GM21717 (cell line): ENCODE measurements around the gene CRYZL1.

Experiments used
- ATAC-seq: cut with Tn5 transposase; IDR thresholded peaks from one replicate; pipeline ENCODE4 v1.9.1; 2021; ENCODE audit warnings: mild to moderate bottlenecking, moderate library complexity; ENCODE audit not compliant: unreplicated experiment

CRYZL1 gene

GRCh38 chr21:33567914-33568313, 73.6 kb downstream of the CRYZL1 start:
- ATAC-seq: no peak

DNA sequence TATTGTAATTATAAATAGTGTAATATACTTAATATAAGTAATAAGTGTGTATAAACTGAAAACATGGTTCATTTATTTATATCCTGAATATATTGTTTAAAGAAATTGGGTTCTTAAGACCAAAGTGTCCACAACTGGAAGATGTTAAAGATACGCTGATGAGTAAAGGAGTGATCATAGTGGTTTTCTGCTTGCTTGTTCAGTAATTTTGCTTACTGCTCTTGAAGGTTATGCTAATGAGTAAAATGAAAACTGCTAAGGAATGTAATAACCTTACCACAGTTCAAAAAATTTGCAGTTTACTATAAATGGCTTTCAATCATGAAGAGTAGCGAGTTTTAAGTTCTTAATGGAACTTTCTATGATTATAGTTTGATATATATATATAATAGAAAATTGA, 75.0 kb downstream of the CRYZL1 start:
- no peak for ATAC-seq

GRCh38 chr21:33562389-33562788, 79.2 kb downstream of the CRYZL1 start:
- no peak for ATAC-seq

DNA sequence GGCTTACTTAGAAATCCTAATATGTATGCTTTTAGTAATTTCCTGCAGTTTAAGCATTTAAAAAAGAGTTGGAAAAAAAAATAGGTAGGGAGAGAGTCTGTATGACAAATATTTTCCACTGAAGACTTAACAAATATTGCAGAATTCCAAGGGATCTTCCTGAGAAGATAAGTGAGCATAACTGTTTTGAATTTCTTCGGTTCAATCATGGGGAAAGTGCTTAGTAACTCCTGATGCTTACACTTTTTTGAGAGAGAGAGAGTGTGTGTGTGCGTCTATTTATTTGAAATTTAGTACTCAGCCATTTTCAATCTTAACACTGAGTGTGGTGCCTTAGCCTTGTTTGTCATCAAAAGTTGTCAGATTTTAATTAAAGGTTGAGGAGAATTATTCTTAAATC, 80.2 kb downstream of the CRYZL1 start:
- no peak for ATAC-seq

GRCh38 chr21:33560965-33561364, 80.6 kb downstream of the CRYZL1 start:
- ATAC-seq: no peak

- ATAC-seq: no peak
These were observed 81.7 kb downstream of the CRYZL1 start for GRCh38 chr21:33559813-33560212.

GRCh38 chr21:33558777-33559421, 82.6 kb downstream of the CRYZL1 start:
- ATAC-seq: no peak

- no peak for ATAC-seq
These were observed 84.1 kb downstream of the CRYZL1 start for GRCh38 chr21:33557447-33557846.

DNA sequence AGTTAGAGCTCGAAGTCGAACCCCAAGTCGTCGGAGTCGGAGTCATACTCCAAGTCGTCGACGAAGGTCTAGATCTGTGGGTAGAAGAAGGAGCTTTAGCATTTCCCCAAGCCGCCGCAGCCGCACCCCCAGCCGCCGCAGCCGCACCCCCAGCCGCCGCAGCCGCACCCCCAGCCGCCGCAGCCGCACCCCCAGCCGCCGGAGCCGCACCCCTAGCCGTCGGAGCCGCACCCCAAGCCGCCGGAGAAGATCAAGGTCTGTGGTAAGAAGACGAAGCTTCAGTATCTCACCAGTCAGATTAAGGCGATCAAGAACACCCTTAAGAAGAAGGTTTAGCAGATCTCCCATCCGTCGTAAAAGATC, 86.6 kb downstream of the CRYZL1 start:
- ATAC-seq: no peak

DNA sequence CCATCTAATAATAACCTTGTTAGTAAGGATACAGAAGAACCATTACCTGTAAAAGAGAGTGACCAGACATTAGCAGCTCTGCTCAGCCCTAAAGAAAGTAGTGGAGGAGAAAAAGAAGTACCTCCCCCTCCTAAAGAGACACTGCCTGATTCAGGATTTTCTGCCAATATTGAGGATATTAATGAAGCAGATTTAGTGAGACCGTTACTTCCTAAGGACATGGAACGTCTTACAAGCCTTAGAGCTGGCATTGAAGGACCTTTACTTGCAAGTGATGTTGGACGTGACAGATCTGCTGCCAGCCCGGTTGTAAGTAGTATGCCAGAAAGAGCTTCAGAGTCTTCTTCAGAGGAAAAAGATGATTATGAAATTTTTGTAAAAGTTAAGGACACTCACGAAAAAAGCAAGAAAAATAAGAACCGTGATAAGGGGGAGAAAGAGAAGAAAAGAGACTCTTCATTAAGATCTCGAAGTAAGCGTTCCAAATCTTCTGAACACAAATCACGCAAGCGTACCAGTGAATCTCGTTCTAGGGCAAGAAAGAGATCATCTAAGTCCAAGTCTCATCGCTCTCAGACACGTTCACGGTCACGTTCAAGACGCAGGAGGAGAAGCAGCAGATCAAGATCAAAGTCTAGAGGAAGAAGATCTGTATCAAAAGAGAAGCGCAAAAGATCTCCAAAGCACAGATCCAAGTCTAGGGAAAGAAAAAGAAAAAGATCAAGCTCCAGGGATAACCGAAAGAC, 87.1 kb downstream of the CRYZL1 start:
- no peak for ATAC-seq

DNA sequence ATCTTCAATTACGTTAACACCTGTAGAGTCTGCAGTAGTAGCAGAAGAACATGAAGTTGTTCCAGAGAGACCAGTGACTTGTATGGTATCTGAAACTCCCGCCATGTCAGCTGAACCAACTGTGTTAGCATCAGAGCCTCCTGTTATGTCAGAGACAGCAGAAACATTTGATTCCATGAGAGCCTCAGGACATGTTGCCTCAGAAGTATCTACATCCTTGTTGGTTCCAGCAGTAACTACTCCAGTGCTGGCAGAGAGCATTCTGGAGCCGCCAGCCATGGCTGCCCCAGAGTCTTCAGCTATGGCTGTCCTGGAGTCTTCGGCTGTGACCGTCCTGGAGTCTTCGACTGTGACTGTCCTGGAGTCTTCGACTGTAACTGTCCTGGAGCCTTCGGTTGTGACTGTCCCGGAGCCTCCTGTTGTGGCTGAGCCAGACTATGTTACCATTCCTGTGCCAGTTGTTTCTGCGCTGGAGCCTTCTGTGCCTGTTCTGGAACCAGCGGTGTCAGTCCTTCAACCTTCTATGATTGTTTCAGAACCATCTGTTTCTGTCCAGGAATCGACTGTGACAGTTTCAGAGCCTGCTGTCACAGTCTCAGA, 88.4 kb downstream of the CRYZL1 start:
- no peak for ATAC-seq

DNA sequence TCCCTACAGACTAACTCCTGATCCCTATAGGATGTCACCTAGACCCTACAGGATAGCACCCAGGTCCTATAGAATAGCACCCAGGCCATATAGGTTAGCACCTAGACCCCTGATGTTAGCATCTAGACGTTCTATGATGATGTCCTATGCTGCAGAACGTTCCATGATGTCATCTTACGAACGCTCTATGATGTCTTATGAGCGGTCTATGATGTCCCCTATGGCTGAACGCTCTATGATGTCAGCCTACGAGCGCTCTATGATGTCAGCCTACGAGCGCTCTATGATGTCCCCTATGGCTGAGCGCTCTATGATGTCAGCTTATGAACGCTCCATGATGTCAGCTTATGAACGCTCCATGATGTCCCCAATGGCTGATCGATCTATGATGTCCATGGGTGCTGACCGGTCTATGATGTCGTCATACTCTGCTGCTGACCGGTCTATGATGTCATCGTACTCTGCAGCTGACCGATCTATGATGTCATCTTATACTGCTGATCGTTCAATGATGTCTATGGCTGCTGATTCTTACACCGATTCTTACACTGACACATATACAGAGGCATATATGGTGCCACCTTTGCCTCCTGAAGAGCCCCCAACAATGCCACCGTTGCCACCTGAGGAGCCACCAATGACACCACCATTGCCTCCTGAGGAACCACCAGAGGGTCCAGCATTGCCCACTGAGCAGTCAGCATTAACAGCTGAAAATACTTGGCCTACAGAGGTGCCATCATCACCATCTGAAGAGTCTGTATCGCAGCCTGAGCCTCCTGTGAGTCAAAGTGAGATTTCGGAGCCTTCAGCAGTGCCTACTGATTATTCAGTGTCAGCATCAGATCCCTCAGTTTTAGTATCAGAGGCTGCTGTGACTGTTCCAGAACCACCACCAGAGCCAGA, 89.2 kb downstream of the CRYZL1 start:
- ATAC-seq: no peak

DNA sequence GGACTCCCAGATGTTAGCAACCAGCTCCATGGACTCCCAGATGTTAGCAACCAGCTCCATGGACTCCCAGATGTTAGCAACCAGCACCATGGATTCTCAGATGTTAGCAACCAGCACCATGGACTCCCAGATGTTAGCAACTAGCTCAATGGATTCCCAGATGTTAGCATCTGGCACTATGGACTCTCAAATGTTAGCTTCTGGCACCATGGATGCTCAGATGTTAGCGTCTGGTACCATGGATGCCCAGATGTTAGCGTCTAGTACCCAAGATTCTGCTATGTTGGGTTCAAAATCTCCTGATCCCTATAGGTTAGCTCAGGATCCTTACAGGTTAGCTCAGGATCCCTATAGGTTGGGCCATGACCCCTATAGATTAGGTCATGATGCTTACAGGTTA, 89.9 kb downstream of the CRYZL1 start:
- ATAC-seq: no peak

DNA sequence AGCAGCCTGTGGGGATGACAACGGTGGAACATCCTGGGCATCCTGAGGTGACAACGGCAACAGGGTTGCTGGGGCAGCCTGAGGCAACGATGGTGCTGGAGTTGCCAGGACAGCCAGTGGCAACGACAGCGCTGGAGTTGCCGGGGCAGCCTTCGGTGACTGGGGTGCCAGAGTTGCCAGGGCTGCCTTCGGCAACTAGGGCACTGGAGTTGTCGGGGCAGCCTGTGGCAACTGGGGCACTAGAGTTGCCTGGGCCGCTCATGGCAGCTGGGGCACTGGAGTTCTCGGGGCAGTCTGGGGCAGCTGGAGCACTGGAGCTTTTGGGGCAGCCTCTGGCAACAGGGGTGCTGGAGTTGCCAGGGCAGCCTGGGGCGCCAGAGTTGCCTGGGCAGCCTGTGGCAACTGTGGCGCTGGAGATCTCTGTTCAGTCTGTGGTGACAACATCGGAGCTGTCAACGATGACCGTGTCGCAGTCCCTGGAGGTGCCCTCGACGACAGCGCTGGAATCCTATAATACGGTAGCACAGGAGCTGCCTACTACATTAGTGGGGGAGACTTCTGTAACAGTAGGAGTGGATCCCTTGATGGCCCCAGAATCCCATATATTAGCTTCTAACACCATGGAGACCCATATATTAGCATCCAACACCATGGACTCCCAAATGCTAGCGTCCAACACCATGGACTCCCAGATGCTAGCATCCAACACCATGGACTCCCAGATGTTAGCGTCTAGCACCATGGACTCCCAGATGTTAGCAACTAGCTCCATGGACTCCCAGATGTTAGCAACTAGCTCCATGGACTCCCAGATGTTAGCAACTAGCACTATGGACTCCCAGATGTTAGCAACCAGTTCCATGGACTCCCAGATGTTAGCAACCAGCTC, 90.5 kb downstream of the CRYZL1 start:
- ATAC-seq: no peak

DNA sequence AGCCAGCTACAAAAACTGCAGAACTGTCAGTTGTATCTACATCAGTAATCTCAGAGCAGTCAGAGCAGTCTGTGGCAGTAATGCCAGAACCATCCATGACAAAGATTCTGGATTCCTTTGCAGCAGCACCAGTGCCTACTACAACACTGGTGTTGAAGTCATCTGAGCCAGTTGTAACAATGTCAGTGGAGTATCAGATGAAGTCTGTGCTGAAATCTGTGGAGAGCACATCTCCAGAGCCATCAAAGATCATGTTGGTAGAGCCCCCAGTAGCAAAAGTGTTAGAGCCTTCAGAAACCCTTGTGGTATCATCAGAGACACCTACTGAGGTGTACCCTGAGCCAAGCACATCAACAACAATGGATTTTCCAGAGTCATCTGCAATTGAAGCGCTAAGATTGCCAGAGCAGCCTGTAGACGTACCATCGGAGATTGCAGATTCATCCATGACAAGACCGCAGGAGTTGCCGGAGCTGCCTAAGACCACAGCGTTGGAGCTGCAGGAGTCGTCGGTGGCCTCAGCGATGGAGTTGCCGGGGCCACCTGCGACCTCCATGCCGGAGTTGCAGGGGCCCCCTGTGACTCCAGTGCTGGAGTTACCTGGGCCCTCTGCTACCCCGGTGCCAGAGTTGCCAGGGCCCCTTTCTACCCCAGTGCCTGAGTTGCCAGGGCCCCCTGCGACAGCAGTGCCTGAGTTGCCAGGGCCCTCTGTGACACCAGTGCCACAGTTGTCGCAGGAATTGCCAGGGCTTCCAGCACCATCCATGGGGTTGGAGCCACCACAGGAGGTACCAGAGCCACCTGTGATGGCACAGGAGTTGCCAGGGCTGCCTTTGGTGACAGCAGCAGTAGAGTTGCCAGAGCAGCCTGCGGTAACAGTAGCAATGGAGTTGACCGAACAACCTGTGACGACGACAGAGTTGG, 91.4 kb downstream of the CRYZL1 start:
- no peak for ATAC-seq

DNA sequence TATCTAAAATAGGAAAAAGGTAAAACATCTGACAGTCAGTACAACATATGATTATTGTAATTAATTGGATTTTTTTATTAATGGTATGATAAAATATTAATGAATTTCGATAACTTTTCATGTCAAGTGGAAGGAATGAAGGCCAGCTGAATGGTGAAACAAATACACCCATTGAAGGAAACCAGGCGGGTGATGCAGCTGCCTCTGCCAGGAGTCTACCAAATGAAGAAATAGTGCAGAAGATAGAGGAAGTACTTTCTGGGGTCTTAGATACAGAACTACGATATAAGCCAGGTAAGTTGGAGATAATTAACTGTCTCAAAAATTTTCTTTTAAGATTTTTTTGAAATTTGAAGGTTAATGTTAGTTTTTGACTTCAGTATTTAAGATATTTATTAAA, 95.5 kb downstream of the CRYZL1 start:
- no peak for ATAC-seq

DNA sequence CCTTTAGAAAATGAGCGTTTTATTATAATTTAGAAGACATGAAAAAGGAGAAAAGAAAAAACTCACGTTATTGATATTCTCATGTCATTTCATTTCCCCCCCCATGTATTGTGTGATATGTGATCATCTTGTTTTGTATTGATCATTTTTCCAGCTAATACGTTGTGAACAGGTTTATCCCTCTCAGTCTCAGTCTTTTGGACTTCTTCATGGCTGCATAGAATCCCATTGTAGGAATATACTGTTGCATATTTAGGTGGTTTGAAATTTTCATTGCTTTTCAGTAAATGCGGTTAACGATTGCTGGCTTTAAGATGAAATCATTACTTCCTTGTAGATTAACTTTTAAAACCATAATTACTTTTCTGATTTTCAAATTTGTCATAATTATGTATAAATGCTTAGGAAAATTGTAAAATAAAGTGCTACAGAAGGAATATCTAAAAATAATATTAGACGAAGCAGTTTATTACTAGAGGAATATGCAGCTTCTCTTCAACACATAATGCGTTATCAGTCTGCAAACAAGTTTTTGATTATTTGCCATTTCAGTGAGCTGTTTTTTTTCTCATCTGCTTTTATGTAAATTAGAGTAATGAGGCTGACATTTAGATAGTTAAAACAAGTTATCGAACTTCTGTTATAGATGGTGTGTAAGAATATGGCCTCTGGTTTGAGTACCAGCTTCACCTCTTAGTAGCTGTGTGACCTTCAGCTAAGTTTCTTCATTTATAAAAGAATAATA, 96.9 kb downstream of the CRYZL1 start:
- no peak for ATAC-seq

DNA sequence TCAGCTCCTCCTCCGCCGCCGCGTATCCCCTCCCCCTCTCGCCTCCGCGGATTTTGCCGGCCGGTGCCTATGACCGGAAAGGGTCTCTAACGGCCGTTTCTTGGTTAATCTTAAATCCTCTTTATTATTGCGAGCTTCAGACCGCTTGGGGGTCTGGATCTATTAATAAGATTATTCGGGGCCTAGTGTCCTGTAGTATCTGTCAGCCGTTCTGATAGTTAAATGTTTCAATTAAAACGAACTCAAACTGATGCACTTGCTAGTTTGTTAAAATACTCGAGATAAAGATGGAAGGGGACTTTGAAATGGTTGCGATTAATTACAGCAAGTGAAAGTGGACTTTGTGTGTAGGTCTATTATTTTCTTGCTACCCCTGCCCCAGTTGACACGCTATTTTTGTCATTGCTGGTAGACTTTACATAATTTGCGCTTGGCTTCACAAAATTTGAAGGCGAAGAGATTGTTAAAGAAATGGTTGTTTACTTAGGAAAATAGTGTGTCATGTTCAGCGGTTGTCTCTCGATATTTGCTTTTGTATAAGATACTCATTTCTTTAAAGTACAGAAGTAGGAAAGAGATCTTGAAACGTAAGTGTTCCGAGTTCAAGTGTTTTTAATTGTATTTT, 97.9 kb downstream of the CRYZL1 start:
- no peak for ATAC-seq
